OCI-LY3 (cell line): ENCODE data around the gene SLX9.

Experiments used
- CTCF ChIP-seq: fragments of 200-600, 300-600 bp; sonication (generic); IDR thresholded peaks from 2 replicates; pipeline ENCODE4 v1.5.1; 2014; ENCODE audit warnings: antibody characterized with exemption, low read length, low read depth
- EZH2phosphoT487 ChIP-seq: fragments of 200-600 bp; shearing (Covaris generic); IDR thresholded peaks from 2 replicates; pipeline ENCODE4 v1.6.1; 2018; ENCODE audit warnings: antibody characterized with exemption, mixed run types, low read depth

GRCh38 chr21:44991538-44992483 is 52.0 kb downstream of the SLX9 start:
- TF ChIP-seq CTCF (no peak), EZH2phosphoT487 (no peak)
